ENCODE measurements around the gene CALM1.

Gene CALM1

GRCh38 chr14:90426663-90427062 lies 29.8 kb downstream of the CALM1 start:
- ChIA-PET POLR2A (interaction anchor here (0.5 kb wide), 1 partner anchor 42 kb away, joined by 3 read pairs; no protein-coding TSS in a partner anchor), CTCF (no interaction called here)
- no peak for DNase-seq (ENCODE audit: extremely low spot score)
- TF ChIP-seq, protein P1, sequence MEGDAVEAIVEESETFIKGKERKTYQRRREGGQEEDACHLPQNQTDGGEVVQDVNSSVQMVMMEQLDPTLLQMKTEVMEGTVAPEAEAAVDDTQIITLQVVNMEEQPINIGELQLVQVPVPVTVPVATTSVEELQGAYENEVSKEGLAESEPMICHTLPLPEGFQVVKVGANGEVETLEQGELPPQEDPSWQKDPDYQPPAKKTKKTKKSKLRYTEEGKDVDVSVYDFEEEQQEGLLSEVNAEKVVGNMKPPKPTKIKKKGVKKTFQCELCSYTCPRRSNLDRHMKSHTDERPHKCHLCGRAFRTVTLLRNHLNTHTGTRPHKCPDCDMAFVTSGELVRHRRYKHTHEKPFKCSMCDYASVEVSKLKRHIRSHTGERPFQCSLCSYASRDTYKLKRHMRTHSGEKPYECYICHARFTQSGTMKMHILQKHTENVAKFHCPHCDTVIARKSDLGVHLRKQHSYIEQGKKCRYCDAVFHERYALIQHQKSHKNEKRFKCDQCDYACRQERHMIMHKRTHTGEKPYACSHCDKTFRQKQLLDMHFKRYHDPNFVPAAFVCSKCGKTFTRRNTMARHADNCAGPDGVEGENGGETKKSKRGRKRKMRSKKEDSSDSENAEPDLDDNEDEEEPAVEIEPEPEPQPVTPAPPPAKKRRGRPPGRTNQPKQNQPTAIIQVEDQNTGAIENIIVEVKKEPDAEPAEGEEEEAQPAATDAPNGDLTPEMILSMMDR (IDR thresholded peaks at IDR 0.05; ENCODE audit: control extremely low read depth, extremely low read depth, low read depth, missing control alignments), result no peak

DNA sequence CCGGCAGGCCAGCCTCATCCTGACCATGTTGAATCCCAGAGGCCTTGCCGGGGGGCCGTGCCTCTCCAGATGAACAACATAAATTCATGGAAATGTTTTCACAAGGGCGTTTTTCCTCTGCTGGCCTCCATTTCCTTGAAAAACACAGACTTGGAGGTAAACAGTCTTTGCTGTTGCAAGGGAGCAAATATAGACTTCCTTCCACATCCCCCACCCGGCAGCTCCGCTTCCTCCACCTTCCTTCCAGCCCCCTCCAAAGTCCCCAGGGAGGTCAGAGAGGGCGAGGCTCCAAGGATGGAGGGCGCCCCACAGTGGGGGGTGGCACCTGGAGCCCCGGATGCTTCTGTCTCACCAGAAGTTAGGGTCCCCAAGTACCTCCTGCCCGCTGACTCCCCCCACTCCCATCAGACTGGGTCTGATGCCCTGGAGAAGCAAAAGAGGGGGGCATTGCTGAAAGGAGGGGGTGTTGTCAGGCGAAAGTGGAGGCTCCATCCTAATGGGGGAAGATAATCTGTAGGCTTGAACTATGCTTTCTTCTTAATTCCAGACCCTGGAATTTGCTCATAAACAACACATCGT lies 31.1 kb downstream of the CALM1 start:
- no peak for DNase-seq (ENCODE audit: extremely low spot score)
- TF ChIP-seq, protein P1 (IDR thresholded peaks at IDR 0.05; ENCODE audit: control extremely low read depth, extremely low read depth, low read depth, missing control alignments), result no peak
- ChIA-PET CTCF (no interaction called here), POLR2A (no interaction called here)

GRCh38 chr14:90428676-90429075 lies 31.8 kb downstream of the CALM1 start:
- TF ChIP-seq, protein P1 (IDR thresholded peaks at IDR 0.05; ENCODE audit: control extremely low read depth, extremely low read depth, low read depth, missing control alignments), result no peak
- no peak for DNase-seq (ENCODE audit: extremely low spot score)
- CTCF ChIA-PET, result no interaction called here
- POLR2A ChIA-PET, result no interaction called here

GRCh38 chr14:90429236-90429635 lies 32.4 kb downstream of the CALM1 start:
- DNase-seq (ENCODE audit: extremely low spot score), result no peak
- ChIA-PET CTCF (no interaction called here), POLR2A (no interaction called here)
- TF ChIP-seq, protein P1 (IDR thresholded peaks at IDR 0.05; ENCODE audit: control extremely low read depth, extremely low read depth, low read depth, missing control alignments), result no peak

GRCh38 chr14:90429754-90430153 lies 32.9 kb downstream of the CALM1 start:
- TF ChIP-seq, protein P1 (IDR thresholded peaks at IDR 0.05; ENCODE audit: control extremely low read depth, extremely low read depth, low read depth, missing control alignments), result no peak
- ChIA-PET CTCF (interaction anchor here (1.6 kb wide), 1 partner anchor 194 kb away, joined by 4 read pairs; no protein-coding TSS in a partner anchor), POLR2A (interaction anchor here (0.7 kb wide), 1 partner anchor 16 kb away, joined by 4 read pairs; no protein-coding TSS in a partner anchor)
- DNase-seq (ENCODE audit: extremely low spot score), result no peak

DNA sequence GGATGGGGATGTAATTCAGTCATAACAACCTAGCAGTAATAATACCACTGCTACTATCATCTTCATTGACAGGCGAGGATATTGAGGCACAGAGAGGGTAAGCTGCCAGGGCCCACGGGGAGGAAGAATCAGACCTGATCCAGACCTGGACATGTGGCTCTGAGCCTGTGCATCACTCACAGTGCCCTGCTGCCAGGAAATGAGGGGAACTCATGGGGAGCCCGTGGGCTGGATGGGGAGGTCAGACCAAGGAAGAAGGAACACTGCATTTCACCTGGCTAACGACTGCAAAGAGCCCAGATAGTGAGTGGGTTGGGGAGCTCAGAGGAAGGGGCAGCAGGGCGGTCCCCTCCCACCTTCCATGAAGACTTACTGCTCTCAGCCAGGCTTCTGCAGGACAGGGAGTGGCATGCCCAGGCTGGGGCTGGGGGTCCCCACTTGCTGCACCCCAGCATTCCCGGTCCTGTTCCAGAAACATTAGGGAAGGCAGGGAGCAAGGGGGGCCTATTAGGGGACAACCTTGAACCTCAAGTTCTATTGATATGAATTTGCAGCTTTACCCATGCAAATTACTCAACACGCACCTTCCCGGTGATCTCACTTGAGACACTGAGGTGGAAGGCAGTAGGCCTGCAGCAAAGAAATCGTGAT lies 37.7 kb downstream of the CALM1 start:
- TF ChIP-seq, protein P1 (IDR thresholded peaks at IDR 0.05; ENCODE audit: control extremely low read depth, extremely low read depth, low read depth, missing control alignments), result no peak
- DNase-seq (ENCODE audit: extremely low spot score), result no peak
- ChIA-PET CTCF (no interaction called here), POLR2A (no interaction called here)

Measured in GM10248 (cell line).